Brain microvascular endothelial cell (primary cell): ENCODE data around the gene NPLOC4.
"Not testable (repeated sequence)": the region's sequence is repeated elsewhere in the genome, so short reads cannot be mapped to it uniquely, and the experiment has no call there.

Source experiments
- DNase-seq: peaks from one replicate; pipeline ENCODE4 v3.0.0-alpha.2; 2020
- H3K27ac ChIP-seq: fragments of 250-450 bp; sonication (Bioruptor Pico); 2 replicates; pipeline ENCODE4 v1.5.1; 2020; ENCODE audit warnings: mild to moderate bottlenecking, moderate library complexity
- H3K27me3 ChIP-seq: fragments of 250-450 bp; sonication (Bioruptor Pico); replicated peaks from 2 replicates; pipeline ENCODE4 v1.5.1; 2020; ENCODE audit warnings: mild to moderate bottlenecking
- H3K36me3 ChIP-seq: fragments of 250-450 bp; sonication (Bioruptor Pico); replicated peaks from 2 replicates; pipeline ENCODE4 v1.5.1; 2020; ENCODE audit warnings: mild to moderate bottlenecking
- H3K4me3 ChIP-seq: 2 replicates; pipeline ENCODE4 v1.5.1; 2011; ENCODE audit warnings: low read depth, mild to moderate bottlenecking, control low read depth, low read length, moderate library complexity
- in situ Hi-C: cut with HindIII; loops from 2 replicates; pipeline ENCODE4 v1.10.0; 2017; ENCODE audit warnings: low sequenced_read_pairs, low pct_ligation_motif_present
- TF ChIP-seq, protein P1 (sequence below): IDR thresholded peaks from 2 replicates; pipeline ENCODE4 v1.5.1; 2011; ENCODE audit warnings: low read depth, mild to moderate bottlenecking, moderate library complexity, low read length, control low read depth, inconsistent platforms; ENCODE audit errors: missing control alignments

NPLOC4 gene

DNA sequence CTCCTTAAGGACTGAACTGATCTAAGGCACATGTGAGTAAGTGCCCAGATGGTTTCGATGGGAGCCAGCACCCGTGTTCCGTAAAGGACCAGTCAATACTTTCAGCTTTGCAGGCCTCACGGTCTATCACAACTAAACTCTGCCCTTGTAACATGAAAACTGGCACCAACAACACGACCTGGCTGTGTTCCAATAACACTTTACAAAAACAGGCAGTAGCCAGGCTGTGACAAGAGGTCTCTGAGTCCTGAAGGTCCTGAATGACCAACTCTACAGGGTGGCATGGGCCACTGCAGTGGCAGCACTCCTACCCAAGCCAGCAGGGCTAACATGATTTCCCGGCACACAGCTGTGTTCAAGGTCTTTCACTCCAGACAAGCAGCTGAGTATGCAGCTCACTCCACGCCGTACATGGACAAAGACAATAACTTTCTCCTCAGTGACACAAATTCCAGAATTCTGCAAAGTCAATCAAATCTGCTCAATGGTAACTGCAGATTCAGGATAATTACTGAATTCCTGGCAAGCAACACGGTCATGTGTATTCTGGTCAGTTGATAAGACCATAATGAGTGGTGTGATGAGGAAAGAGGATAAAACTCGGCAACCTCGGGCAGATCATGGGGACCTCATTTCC, 15.3 kb downstream of the NPLOC4 start:
- Histone ChIP-seq H3K36me3 (peaks cover 72% of the 10 kb centered on the region), H3K4me3 (no peak overlapping the region), H3K27me3 (no peaks in the 10 kb centered on the region), H3K27ac (no peak overlapping the region)
- no peak for DNase-seq
- TF ChIP-seq, protein P1, sequence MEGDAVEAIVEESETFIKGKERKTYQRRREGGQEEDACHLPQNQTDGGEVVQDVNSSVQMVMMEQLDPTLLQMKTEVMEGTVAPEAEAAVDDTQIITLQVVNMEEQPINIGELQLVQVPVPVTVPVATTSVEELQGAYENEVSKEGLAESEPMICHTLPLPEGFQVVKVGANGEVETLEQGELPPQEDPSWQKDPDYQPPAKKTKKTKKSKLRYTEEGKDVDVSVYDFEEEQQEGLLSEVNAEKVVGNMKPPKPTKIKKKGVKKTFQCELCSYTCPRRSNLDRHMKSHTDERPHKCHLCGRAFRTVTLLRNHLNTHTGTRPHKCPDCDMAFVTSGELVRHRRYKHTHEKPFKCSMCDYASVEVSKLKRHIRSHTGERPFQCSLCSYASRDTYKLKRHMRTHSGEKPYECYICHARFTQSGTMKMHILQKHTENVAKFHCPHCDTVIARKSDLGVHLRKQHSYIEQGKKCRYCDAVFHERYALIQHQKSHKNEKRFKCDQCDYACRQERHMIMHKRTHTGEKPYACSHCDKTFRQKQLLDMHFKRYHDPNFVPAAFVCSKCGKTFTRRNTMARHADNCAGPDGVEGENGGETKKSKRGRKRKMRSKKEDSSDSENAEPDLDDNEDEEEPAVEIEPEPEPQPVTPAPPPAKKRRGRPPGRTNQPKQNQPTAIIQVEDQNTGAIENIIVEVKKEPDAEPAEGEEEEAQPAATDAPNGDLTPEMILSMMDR: no peak
- in situ Hi-C loops: no loop called here

DNA sequence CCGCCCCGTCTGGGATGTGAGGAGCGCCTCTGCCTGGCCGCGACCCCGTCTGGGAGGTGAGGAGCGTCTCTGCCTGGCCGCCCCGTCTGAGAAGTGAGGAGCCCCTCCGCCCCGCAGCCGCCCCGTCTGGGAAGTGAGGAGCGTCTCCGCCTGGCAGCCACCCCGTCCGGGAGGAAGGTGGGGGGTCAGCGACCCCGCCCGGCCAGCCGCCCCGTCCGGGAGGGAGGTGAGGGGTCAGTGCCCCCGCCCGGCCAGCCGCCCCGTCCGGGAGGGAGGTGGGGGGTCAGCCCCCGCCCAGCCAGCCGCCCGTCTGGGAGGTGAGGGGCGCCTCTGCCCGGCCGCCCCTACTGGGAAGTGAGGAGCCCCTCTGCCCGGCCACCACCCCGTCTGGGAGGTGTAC, 18.6 kb downstream of the NPLOC4 start:
- H3K27ac ChIP-seq, H3K27me3 ChIP-seq, H3K4me3 ChIP-seq, DNase-seq, in situ Hi-C loops: not testable (repeated sequence)
- peaks cover 53% of the 10 kb centered on the region for H3K36me3 ChIP-seq

DNA sequence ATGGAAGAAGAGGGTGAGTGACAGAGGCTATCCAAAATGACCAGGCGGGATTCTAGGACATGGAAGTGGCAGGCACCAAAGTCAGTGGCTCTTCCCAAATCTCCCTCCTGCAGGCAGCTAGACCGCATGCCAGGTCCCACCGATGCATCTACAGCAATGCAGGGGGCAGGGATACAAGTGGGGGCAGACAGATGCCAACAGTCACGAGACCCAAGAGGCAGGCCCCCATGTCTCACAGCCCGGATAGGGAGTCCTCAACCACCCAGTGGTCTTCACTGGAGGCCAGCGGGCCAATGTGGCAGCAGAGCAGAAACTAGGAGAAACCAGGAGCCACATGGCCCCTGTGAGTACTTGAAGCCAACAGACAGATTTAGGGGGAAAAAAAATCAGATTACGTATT, 20.0 kb downstream of the NPLOC4 start:
- H3K27ac ChIP-seq: no peak overlapping the region
- no peaks in the 10 kb centered on the region for H3K27me3 ChIP-seq
- TF ChIP-seq, protein P1: no peak
- in situ Hi-C loops: no loop called here
- no peak overlapping the region for H3K4me3 ChIP-seq
- DNase-seq: no peak
- peaks cover 50% of the 10 kb centered on the region for H3K36me3 ChIP-seq

DNA sequence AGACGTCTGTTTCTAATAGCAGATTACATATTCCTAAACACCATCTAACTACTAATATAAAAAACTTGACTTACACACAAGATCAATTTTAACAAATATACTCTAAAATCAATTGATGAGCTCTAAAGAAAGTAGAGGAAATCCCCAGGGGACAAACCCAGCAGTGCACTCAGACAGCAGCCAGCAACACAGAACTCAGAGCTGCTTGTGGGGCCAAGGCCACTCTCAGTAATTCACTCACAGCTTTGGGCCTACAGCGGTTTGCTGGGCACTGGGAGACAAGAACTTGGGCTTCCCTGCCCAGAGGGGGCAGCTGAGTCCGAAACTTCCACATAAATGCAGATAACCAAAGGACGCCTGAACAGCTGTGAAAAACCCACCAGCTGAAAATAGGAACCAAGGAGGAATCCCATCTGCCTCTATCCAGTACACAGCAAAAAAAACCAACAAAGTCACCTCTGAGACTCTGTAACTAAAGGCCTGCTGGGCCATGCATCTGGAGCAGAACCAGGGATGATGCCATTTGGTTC, 21.4 kb downstream of the NPLOC4 start:
- no peak overlapping the region for H3K27ac ChIP-seq
- no peak for DNase-seq
- peaks cover 36% of the 10 kb centered on the region for H3K36me3 ChIP-seq
- no peak overlapping the region for H3K4me3 ChIP-seq
- no peaks in the 10 kb centered on the region for H3K27me3 ChIP-seq
- TF ChIP-seq, protein P1: no peak
- in situ Hi-C loops: no loop called here

DNA sequence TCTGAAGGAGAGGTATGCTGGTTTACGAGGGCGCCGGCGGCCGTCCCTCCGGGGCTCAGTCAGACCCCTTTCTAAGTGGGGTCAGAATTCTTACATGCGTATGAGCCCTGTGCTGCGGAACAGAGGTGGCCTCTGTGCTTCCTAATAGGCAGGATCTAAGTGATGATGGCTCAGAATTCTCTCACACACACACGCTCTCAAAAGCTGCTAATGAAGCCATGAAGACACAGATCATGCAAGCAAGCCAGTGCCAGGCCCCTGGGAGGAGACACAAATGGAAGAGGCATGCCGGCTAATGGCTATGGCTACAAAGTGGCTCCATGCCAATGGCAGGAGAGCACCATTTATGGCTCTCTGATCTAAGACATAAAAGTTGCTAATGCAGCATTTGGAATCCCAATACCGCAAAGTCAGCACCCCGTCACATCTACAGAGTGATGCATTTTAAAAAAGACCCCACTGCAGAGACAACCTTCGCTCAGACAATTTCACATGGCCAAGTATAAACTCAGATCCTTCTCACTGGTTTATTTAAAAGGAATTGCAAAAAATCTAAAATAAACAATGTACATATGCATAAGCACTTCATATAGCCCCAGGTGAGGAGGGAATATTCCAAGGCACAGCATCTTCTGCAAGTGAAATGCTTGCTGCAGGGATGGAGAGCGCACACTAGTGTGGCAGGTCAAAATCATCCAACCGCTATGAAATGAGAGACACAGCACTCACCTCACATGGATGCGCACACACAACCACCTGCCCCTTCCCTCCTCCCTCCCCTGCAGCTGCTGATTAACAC, 24.5 kb downstream of the NPLOC4 start:
- H3K4me3 ChIP-seq: no peak overlapping the region
- in situ Hi-C loops: no loop called here
- no peak for DNase-seq
- TF ChIP-seq, protein P1: no peak
- H3K27me3 ChIP-seq: no peaks in the 10 kb centered on the region
- peaks cover 57% of the 10 kb centered on the region for H3K36me3 ChIP-seq
- no peak overlapping the region for H3K27ac ChIP-seq

DNA sequence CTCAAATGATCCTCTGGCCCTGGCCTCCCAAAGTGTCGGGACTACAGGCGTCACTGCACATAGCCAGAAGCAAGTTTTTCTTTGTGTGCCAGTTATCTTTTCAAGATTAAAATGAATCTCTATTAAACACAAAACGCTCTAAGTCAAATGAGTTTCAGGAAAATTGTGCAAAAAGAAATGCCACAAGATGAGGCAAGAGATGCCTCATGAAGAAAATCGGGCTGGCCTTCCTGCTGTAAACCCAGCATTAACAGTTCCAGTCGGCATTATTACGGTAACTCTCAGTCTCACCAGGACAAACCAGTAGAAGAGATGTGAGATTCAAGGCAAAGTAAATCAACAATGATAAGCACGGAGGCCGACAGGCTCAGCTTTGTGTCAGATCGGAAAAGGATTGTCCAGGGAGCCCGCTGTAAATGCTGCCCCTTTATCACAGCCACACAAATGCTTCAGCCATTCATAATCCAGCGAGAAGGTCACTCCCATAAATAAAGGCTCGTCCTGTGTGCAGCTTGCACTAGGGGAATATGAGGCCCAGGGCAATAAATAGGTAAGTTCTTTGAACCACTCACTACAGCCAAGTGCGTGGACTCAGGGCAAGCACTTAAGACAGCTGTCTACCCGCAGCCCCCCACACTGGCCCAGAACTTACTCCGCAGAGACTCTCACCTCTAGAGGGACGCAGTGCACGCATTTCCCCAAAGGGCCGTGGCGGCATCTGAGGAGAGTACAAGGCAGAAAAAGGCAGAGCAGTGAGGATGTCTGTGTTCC, 27.2 kb downstream of the NPLOC4 start:
- no peak overlapping the region for H3K27ac ChIP-seq
- no peaks in the 10 kb centered on the region for H3K27me3 ChIP-seq
- TF ChIP-seq, protein P1: no peak
- DNase-seq: no peak
- no peak overlapping the region for H3K4me3 ChIP-seq
- in situ Hi-C loops: no loop called here
- peaks cover 64% of the 10 kb centered on the region for H3K36me3 ChIP-seq
